HG03280 (cell line): ENCODE data around the gene ACKR3.

ENCODE experiments used
- ATAC-seq: cut with Tn5 transposase; IDR thresholded peaks from one replicate; pipeline ENCODE4 v1.9.1; 2021; ENCODE audit warnings: mild to moderate bottlenecking, moderate library complexity; ENCODE audit not compliant: unreplicated experiment

The ACKR3 gene

DNA sequence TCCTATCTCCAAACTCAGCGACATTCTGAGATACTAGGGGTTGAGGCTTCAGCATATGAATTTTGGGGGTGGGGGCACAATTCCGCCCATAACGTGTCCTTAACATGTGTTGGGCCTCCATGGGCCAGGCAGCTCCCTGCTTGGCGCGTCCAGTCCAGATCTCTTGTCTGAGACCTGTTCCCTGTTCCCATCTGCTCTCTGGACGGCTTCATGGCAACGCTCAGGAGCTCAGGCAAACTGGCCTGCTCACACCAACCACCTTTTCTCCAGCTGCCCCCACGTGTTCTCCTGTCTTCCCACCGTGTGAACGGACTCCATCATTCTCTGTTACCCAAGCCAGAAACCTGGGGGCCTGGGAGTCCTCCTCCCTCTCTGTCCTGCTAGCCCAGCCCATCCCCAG lies 36.4 kb downstream of the ACKR3 start:
- ATAC-seq, result no peak

DNA sequence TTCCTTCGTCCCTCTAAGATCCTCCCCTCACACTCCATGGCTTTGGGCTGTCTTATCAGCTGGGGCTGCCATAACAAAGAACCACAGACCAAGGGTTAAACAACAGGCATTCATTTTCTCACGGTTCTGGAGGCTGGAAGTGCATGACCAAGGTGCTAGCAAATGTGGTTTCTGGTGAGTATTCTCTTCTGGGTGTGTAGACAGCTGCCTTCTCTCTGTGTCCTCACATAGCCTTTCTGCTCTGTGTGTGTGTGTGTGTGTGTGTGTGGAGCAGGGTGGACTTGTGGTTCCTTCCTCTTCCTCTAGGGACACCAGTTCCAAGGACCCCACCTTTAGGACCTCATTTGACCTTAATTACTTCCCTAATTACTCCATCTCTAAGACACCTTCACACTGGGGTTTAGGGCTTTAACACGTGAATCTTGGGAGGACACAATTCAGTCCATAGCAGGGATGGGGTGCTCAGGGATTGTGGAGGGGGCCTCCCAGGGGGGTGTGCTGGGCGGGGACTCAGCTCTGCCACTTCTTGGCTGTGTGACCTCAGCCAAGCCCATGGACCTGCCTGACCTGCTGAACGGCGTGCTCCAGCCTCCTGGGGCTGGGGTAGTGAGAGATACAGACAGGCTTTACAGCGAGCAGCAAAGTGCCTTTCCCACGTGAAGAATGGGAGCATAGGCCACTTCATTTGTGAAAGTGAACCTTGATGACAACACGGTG lies 38.0 kb downstream of the ACKR3 start:
- no peak for ATAC-seq

DNA sequence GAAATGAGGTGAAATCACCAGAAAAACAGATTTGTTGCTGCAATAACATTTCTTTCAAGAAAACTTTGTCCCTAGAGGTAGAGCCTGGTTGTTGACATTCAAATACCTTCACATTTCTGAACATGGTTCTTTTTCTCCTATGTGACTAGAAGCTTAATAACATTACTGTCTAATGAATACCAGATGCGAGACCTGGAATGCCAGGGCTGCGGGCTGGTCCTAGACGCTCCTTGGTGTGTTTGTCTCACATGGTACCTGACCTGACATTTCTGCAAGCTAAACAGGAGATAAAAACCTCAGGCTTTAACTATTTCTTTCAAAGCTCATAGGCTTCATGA lies 38.5 kb downstream of the ACKR3 start:
- ATAC-seq, result no peak

DNA sequence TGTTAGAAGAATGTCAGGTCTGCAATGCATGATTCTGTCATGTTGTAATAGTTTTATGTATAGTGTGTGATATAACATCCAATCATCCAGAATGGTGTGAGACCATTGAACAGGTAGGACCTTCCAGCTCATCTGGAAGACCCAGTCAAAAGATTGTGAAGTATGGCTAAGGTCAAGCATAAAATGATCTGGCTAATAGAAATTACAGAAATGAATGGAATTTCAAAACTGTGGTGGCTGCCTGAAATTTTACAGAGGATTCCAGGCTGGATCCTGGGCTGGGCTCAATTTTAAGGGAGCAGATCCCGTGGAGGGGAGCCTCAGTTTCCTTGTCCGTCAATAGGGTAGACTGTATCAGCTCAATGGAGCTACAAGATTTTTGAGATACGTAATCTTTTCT lies 39.1 kb downstream of the ACKR3 start:
- ATAC-seq, result no peak

DNA sequence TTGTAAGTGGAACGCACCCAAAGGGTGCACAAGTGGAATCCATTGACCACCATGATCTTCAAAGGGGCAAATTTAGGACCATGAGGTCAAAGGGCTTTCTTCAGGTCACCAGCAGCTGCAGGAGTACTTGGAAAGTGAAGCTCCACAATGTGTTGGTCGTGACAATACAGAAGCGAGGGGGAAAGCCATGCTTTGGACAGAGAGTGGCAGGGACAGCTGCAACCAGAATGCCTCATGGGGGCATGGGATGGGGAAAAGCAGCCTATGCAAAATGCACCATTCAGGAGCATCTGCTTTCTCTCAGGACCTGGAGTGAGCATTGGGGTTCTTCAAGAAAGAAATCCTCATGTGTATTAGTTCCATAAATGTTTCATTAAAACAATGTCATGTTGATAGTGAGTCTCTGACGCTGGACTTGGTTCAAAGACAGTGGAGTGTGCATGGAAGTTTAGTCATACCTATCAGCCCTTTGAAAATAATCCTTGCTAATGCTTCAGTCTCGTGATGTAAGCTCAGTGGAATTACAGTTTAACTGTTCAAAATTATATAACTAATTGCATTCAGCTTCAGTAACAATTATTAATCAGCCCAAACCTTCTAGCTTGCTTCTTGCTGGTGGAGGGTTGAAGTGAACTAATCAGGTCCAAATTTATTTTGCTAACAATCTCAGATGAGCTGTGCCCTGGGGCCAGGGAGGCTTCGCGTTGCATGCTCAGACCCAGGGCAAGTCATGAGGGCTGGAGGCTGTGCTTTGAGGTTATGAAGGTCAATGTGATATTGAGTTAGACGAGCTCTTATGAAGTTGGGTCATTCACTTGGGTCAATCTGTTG lies 41.6 kb downstream of the ACKR3 start:
- ATAC-seq, result no peak

DNA sequence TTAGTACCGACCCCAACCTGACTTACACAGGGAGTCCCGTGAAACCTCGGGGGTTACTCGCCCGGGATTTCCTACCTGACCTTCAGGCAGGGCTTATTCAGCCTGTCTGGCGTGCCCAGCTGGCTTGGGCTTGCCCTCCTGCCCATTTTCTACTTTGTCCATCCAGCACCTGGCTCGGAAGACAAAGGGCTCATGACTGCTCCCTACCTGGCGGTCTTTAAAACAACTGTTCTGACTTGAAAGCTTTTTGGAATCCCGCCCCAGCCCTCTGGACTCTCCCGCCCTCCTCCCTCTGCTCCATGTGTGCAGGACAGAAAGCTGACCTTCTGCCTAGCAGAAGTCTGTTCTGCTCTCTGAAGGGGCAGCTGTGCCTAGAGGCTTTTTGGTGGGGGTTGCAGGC lies 43.1 kb downstream of the ACKR3 start:
- ATAC-seq, result no peak

DNA sequence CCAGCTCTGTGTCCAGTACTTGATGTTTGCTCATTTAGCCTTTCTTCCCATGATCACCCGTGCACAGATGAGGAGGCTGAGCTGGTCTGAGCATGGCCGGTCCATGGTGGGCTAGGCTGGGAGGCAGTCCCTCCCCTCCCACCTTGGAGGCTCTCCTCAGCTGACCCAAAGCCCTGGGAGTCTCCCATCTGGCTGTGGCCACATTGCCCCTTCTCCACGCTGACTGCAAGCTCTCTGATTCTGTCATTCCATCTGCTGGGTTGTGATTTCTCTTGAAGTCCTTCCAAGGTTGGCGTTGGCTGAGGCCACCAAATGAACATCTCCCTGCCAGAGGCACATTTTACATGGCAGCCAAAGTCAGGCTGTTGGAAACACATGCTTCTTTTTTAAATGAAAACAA lies 44.0 kb downstream of the ACKR3 start:
- ATAC-seq, result no peak

DNA sequence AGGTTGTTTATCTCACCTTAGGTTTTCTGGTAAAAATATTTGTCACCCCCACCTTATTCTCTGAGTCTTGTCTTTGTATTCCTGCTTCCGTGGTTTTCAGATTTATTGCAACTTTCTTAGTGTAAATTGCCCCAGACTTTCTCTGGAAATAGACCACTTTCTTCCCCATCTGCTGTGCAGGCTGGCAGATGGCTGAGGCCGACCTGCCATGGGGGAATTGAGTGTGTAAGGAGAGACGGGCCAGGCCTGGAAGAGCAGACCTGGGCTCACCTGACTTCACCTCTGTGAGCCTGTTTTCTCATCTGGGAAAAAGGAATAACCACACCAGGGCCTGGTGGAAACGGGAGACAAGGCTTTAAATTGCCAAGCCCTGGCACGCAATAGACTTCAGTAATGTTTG lies 44.9 kb downstream of the ACKR3 start:
- no peak for ATAC-seq

DNA sequence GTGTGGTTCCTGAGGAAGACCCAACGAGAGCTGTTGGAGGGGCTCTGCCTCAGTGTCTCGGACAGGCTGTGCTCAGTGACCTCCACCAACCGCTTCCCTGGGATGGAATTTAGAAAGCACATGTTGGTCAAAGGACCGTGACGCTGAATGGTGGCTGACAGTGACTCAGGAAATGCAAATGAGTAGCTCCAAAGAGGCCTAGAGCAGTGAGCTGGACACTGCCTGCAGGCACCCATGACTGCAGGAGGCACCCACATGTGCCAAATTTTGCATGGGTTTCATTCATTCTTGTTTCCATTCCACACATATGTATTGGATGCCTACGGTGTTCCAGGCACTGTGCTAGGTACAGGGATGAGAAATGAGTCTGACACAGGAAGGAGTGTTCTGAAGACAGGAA lies 46.4 kb downstream of the ACKR3 start:
- no peak for ATAC-seq

DNA sequence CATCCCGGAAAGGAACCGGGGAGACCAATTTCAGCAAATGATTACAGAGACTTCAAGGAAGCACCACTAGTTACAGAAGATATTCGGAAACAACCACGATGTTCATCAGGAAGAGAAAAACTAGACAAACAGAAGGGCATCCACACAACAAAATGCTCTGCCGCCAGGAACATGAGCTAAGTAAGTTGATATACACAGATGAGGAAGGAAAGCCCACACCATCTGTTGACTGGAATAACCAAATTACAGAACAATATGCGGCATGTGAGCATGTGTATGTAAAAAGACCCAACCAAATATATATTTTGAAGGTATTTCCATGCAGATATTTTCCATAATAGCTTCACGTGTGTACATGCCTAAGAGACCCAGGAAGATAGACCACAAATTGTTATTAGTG lies 47.0 kb downstream of the ACKR3 start:
- no peak for ATAC-seq

DNA sequence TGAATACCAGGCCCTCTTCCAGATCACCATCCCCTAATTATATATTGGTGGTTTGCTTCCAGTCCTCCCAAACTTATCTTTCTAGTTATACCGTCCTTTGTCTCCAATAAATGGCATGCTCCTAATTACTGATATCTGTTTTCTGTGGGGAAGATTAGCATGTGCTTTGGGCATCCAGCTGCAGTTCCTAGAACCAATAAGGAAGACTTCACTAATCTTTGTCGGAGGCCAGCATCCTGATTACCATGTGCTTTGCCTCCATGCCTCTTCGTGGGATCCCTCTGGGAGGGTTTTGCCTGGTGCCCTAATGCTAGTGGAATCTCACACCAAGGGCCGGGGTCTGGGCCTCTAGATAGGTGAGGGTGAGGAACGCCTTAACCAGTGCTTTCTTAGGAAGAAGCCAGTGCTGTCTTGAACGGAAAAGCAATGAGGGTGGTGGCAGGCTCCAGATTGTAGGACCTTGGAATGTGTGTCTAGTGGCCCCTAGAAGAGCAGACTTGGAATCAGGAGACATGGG lies 47.7 kb downstream of the ACKR3 start:
- no peak for ATAC-seq

DNA sequence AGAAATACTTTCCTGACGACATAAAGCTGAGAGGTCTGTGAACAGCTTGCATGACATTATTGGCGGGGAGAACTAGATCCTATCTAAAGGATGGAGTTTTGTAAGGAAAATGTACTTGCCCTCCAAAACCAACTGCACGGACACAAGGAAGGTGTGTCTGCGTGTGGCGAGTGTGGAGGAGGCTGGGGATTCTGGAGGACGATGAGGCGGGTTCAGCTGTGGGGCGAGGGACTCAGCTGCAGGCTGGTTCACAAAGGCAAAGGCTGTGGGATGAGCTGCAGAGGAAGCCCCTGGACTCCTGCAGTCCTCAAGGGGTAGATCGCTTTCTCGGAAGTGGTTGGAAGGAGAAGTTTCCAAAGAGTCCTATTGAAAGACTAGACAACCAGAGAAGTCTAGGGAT lies 48.2 kb downstream of the ACKR3 start:
- ATAC-seq, result no peak

DNA sequence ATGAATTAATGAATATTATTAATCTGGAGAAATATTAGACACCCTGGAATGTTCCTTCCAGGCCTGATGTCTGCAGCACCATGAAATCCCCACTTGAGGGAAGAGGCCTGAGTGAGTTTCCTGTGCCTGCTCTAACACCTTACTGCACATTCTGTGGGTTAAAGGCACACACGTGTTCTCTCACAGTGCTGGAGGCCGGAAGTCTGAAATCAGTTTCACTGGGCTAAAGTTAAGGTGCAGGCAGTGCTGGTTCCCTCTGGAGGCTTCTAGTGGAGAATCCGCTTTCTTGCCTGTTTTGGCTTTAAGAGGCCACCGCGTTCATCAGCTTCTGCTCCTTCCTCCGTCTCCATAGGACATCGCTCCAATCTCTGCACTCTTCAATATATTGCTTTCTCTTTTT lies 48.7 kb downstream of the ACKR3 start:
- ATAC-seq, result no peak

DNA sequence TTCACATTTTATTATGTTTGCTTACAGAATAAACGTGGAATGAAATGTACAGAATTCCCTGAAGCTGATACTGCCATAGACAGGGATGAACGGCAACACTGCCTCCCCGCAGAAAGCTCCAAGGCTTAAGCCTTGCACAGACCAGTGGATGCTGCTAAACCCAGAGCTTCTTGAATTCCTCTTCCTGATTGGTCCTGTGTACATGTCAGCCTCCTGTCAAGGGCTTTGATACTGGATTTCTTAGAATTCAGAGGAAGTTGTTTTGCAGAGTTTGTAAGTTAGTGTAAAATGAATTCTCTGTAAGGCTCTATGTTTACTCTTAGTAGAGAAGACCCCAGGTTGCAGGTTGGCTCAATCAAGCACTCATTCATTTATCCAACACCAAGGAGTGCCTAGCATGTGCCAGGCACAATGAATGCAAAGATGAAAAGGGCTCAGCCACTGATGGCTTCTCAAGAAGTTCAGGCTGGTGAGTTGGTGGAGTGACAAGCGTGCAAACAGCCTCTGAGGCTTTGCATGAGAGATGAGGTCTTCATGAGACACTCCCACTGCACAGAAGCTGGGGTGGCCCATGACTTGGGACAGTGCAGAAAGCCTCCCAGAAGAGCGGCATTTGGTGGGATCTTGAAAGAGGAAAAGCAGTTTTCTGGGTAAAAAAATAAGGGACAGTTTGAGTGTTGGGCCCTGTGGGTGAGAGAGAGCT lies 50.4 kb downstream of the ACKR3 start:
- ATAC-seq, result no peak

DNA sequence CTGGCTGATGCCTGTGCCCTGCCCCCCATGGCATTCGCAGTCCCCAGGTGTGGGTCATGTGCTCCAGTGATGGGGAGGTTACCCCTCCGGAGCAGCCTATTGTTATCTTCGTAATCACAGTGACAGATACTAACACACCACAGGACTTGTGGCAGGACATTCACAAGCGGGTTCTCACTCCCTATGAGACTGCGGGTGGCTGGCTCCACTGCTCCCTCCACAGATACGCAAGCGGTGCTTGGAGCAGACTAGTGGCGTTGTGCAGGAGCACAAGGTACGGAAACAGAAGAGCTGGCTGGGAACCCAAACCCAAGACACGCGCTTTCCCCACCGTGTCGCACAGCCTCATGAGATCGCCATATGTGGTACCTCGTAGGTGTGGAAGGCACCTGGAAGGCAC lies 52.2 kb downstream of the ACKR3 start:
- no peak for ATAC-seq

DNA sequence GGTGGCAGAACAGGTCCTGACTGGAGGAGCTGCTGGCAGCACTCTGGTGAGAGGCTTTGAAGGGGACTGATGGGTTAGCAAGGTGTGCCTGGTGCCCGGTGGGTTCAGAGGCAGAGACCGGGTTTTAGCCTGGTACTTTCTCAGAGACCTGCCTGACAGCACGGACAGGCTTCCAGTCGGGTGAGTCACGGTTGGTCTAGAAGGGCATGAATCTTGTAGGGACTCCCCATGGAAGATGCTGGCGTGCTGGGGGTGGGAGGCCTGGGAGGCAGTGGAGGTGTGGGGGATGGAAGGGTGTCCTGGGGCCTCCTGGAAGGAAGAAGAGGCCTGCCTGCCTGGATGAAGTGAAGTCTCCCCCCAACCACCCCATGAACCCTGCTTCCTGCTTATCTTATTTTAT lies 52.6 kb downstream of the ACKR3 start:
- no peak for ATAC-seq

DNA sequence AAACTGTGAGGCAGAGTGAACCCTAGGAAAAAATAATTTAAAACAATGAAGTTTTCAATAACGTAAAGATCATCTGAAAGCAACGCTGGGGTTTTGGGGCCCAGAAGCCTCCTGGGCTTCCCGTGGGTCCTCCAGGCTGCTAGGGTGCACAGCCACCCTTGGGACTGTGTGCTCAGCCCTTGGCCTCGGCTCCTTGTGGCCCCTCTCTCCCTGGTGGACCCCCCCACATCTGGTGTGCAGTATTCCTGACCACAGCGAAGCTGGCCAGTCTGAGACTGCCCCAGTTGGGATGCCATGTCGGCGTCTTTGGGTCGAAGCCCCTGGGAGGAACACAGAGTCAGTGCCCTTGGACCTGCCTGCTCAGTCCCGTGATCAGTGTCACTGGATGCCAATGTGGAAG lies 53.0 kb downstream of the ACKR3 start:
- no peak for ATAC-seq

DNA sequence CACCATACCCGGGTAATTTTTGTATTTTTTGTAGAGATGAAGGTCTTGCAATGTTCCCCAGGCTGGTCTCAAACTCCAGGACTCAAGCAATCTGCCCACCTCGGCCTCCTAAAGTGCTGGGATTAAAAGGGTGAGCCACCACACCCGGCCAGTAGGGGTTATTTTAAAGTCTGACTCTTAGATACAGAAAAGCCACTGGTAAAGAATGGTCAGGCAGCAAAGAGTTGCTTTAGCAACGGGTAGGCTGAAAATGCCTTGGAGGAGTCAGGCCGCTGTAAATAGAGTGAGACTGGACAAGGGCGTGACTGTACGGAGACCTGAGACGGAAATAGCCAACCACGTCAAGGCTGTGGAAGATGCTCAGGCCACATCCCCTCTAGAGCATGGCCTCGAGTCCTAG lies 54.2 kb downstream of the ACKR3 start:
- ATAC-seq, result no peak

DNA sequence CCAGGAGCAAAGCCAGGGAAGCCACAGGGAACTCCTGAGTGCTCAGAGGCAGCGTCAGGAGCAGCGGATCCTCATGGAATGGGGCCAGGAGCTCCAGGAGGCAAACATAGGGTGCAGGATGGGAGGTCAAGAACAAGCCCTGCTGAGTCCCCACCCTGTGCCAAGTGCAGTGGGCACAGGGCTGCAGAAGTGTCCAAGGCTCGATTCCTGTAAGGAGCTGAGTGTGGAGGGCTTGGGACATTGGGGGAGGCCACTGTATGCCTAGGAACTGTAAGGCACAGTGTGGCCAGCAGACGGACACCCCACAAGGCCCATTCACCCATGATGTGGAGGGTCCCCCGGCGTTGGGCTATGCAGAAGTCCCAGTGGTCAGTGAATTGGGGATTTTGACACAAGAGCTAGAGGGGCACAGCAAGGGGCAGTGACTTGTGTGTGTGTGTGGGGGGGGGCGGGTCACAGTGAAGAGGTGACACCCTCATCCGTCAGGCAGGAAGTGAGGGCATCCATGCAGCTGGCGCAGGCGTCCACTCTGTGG lies 55.6 kb downstream of the ACKR3 start:
- ATAC-seq, result no peak

DNA sequence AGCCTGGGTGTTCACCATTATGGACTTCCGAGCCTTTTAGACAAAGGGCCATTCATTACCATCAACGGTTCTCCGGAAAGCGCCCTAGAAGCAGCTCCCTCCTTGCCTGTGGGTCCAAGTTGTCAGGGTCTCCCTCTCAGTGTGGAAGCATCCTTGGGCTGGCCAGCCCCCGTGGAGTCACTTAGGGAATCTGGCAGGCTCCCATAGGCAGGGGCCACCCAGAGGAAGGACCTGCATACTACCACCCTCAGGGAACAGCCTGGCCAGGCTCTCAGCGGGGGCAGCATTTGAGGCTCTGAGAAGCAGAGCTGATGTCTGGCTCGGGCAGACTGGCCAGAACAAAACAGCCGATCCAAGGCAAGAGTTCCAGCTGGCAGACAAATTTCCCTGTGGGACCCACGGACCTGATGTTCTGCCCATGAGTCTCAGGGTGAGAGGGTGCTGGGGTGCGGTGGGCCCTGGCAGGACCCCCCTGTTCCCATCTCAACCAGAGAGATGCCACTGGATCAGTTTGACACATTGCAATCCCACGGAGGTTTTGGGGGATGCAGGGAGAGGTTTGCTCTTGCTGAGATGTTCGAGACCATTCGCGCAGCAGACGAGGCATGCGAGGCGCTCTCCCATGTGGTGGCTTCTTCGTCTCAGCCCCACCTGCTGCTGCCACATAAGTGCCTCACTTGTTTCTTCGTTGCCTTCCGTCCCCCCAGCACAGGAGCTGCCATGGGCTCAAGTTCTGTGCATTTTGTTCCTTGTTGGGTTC lies 56.9 kb downstream of the ACKR3 start:
- no peak for ATAC-seq

DNA sequence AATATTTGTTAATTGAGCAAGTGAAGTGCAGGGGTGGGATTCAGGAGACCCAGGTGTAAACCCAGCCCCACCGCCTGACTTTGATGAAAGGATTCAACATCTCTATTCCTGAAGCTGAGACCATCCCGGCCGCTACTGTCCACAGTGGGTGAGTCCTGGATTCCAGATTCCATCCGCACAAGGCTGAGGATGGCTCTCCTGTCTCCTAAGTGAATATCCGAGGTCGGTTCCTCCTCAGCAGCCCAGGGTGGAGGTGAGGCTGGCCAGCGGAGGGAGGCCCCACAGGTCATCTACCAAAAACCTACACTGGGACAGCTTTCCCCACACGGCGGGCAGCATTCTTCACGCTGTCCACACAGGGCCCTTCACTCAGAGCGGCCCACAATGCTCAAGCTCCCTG lies 57.6 kb downstream of the ACKR3 start:
- no peak for ATAC-seq
